Stimulated activated CD4-positive, alpha-beta T cell treated with anti-CD3 and anti-CD28 coated beads, Interleukin-4, amount 100 ng/mL, for 24 hours (primary cell): ENCODE data around the gene PILRB.
A peak's percentile ranks its signal among the peaks of the same experiment; 100 is the strongest.
"Not testable (repeated sequence)": the region's sequence is repeated elsewhere in the genome, so short reads cannot be mapped to it uniquely, and the experiment has no call there.

ENCODE experiments used
- DNase-seq: peaks from one replicate; pipeline ENCODE4 v3.0.0-alpha.2; 2020

Gene PILRB

DNA sequence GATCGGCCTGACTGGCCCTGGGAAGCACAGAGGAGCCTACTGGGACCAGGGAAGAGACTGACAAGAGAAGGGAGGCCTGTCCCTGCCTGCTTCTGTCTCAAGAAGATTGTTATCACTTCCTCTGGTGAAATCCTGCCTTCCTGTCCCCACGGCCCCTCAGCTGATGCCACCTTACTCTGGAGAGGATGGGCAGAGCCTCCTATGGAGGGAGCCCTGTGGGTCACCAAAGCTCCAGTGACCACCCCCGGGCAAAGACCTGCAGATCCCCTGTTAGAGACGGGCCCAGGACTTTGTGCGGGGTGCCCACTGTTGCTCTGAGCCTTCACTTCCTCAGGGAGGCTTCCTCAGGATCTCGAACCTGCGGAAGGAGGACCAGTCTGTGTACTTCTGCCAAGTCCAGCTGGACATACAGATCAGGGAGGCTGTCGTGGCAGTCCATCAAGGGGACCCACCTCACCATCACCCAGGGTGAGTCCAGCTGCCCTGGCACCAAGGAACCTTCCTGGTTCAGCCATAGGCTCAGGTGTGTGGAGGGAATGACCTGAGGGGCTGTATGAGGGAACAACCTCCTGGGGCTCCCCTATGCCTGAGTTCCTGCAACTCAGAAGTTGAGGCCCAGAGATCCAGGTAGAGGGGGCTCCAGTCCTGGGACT lies 1.4 kb upstream of the PILRB start:
- DNase-seq = no peak

DNA sequence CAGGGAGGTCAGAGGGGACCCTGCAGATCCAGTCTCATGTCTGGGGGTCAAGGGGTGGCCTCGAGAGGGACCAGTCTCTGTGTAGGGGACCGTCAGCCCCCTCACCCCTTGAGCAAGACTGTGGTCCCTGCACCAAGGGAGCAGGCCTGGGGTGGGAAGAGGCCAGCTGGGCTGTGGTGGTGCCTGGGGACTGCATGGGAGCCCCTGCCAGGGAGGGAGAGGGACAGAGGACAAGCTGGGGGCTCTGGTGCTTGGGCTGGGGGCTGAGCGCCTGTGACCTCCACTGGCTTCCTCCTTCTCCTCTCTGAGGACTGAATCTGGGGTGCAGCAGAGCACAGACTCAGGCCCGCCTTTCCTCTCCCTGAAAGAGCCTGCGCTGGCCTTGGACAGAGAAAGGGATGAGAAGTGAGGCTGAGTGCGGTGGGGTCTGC lies 771 bp upstream of the PILRB start:
- no peak for DNase-seq

DNA sequence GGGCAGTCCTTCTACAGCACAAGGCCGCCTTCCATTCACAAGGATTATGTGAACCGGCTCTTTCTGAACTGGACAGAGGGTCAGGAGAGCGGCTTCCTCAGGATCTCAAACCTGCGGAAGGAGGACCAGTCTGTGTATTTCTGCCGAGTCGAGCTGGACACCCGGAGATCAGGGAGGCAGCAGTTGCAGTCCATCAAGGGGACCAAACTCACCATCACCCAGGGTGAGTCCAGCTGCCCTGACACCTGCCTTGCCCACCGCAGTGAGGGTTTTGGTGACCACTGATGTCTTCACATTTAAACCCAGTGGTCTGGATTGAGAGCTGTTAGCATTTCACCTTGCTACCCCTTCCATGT lies 918 bp downstream of the PILRB start:
- DNase-seq = no peak

DNA sequence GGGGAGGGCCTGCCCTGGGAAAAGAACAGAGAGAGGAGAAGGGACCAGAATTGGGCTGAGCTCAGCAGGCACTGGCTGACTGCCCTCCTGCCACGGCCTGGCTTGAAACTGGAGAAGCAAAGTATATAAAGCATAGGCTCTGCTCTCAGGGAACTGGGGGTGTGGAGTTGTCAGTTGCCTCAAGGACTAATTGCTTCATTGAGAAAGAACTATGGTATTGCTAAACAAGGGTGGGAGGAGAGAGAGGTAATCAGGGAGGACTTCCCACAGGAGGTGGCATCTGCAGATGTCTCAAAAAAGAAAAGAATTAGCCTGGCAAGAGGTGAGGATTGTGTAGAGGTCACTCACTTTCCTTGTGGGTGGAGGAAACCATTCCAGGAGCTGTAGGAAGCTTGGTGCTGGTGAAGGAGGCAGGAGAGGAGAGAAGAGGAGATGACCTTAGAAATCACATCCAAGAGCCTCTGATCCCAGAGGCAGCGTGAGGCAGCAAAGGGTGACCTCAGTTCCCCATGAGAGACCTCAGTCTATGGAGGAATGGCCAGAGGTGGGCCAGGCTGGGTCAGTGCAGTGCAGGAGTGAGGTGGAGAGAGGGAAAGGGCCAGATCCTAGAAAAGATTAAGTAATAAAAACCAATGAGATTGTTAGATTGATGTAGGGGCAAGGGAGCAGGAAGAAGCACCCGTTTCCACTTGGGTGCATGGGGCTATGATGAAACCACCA lies 2.4 kb downstream of the PILRB start:
- DNase-seq = no peak

DNA sequence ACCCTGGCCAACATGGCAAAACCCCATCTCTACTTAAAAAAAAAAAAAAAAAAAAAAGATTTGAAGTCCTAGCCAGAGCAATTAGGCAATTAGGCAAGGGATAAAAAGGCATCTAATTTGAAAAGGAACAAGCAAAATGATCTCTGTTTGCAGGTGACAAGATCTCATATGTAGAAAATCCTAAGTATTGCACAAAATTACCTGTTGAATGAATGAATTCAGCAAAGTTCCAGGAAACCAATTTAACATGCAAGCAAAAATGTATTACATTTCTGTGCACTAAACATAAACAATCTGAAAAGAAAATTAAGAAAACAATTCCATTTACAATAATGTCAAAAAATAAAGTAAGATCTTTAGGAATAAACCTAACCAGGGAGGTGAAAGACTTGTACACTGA lies 5.2 kb downstream of the PILRB start:
- DNase-seq = no peak

DNA sequence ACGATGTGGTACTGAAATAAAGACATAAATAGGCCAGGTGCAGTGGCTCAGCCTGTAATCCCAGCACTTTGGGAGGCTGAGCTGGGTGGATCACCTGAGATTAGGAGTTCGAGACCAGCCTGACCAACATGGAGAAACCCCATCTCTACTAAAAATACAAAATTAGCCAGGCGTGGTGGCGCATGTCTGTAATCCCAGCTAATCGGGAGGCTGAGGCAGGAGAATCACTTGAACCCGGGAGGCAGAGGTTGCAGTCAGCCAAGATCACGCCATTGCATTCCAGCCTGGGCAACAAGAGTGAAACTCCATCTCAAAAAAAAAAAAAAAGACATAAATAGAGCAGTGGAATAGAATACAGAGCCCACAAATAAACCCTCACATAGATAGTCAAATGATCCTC lies 5.9 kb downstream of the PILRB start:
- not testable (repeated sequence) for DNase-seq

DNA sequence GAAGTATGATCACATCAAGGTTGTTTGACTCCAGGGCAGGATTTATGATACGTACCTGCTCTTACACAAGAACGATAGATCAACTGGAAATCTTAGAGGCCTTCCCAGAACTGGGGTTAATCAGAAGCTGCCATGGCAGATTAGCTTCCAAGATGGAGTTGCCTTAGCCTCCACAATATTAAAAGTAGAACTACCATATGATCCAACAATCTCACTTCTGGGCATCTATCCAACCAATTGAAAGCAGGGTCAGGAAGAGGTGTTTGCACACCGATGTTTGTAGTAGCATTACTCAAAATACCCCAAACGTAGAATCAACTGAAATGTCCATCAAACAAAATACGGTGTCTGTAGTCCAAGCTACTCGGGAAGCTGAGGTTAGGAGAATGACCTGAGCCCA lies 6.6 kb downstream of the PILRB start:
- DNase-seq = no peak

DNA sequence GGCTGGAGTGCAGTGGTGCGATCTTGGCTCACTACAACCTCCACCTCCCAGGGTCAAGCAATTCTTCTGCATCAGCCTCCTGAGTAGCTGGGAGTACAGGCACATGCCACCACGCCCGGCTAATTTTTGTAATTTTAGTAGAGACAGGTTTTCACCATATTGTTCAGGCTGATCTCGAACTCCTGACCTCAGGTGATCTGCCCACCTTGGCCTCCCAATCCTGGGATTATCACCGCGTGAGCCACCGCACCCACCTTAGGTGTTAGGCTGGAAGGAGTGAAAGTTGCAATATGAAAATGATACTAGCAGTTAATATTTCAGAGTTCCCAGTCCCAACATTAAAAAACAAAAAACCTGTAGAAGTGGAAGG lies 8.1 kb downstream of the PILRB start:
- DNase-seq = not testable (repeated sequence)

DNA sequence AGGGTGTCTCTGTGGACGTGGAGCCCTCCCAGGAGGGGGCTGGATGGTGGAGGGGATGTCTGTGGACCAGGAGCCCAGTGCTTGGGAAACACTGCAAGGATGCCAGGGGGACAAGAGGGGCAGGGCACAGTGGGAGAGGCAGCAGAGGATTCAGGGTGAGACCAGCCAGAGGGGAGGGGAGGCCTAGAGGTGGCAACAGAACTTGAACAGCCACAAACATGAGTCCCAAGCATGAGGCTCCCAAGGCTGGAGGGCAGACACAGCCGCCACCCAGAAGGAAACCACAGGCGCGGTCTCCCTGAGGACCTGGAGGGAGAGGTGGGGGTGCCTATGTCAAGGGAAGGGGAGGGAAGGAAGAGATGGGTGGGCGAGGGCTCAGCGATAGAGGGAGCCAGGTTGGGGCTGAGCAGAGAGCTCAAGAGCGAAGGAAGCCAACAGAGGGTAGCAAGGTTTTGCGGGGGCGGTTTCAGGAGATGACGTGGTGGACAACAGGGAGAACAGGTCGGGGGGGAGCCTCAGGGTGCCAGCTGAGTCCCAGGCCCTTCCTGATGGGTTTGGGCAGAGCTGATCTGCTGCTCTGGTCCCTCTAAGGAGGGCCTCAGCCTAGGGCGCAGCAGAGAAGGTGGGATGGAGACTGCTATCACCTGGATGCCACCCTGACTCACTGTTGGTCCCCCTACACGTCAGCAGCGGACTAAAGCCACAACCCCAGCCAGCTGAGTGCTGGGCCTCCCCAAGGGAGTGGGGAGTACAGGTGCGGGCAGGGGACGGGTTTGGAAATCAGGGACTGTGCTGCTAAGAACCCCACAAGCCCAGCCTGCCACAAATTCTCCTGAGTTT lies 8.7 kb downstream of the PILRB start:
- DNase-seq = peak; percentile 27

DNA sequence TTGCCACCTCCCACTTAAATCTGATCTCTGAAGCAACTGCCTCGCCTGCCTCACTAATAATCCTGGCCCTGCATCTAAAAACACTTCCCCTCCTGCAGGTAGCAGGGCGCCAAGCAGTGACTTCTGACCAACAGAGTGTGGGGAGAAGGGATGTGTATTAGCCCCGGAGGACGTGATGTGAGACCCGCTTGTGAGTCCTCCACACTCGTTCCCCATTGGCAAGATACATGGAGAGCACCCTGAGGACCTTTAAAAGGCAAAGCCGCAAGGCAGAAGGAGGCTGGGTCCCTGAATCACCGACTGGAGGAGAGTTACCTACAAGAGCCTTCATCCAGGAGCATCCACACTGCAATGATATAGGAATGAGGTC lies 9.3 kb downstream of the PILRB start:
- DNase-seq = no peak

DNA sequence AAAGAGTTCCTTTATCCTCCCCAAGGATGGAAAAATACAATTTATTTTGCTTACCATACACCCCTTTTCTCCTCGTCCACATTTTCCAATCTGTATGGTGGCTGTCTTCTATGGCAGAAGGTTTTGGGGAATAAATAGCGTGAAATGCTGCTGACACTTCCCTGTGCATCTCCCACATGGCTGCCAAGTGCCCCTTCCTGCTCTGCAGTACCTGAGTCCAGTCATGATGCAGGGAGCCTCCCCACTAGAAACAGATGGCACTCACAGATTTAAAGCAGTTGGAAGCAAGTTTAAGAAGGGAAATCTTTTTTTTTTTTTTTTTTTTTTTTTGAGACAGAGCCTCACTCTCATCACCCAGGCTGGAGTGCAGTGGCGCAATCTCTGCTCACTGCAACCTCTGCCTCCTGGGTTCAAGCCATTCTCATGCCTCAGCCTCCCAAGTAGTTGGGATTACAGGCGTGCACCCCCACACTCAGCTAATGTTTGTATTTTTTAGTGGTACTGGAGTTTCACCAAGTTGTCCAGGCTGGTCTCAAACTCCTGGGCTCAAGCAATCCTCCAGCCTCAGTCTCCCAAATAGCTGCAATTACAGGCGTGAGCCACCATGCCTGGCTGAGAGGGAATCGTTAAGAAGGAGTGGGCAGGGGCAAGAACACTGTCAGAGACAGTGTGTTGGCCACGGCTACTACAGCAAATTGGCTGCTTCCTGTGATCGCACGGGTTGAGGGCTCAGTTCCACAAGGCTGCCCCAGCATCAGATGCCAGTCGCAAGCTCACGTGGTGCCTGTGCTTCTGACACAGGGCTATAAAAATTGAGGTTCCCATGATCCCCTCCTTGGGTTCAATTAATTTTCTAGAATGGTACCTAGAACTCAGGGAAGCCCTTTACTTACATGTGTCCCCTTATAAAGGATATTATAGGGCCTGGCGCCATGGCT lies 10.0 kb downstream of the PILRB start:
- DNase-seq = no peak

DNA sequence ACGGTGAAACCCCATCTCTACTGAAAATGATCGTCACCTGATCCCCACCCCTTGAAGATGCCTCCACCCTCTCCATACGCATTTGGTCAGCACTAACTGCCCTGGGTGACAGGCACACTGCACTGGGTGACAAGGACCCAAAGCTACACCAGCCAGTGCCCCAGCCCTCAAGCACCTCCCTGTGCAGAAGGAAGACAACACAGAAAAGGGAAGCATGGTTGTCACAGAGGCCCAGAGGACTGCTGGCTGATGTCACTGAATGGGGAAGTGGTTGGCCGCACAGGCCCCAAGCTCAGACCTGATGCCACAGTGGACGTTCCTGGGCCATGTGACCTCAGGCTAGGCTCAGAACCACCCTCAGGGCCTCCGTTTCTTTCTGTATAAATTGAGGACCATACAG lies 11.2 kb downstream of the PILRB start:
- no peak for DNase-seq

DNA sequence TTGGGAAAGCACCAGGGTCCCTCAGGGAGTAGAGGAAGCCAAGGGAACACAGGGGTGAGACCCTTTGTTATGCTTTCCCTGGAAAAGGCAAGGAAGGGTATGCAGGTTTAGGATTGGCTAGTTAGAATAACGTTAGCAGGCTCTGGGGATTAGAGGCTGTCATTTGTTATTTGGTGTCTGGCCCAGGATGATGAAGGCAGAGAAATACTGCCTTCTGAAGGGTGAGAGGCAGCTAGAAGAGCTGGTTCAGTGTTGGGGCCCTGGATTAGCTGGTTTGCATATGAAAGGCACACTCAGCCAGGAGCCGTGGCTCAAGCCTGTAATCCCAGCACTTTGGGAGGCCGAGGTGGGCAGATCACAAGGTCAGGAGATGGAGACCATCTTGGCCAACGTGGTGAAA lies 12.4 kb downstream of the PILRB start:
- no peak for DNase-seq

DNA sequence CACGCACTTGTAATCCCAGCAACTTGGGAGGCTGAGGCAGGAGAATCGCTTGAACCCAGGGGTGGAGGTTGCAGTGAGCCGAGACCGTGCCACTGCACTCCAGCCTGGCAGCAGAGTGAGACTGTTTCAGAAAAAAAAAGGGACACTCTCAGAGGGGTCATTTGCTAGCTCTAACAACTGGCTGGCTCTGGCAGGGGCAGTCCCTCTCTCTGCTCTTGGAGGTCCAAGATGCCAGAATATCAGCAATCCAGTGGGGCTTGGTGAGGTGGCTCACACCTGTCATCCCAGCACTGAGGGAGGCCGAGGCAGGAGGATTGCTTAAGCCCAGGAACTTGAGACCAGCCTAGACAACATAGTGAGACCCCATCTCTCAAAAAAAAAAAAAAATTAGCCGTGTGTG lies 12.8 kb downstream of the PILRB start:
- DNase-seq = no peak

DNA sequence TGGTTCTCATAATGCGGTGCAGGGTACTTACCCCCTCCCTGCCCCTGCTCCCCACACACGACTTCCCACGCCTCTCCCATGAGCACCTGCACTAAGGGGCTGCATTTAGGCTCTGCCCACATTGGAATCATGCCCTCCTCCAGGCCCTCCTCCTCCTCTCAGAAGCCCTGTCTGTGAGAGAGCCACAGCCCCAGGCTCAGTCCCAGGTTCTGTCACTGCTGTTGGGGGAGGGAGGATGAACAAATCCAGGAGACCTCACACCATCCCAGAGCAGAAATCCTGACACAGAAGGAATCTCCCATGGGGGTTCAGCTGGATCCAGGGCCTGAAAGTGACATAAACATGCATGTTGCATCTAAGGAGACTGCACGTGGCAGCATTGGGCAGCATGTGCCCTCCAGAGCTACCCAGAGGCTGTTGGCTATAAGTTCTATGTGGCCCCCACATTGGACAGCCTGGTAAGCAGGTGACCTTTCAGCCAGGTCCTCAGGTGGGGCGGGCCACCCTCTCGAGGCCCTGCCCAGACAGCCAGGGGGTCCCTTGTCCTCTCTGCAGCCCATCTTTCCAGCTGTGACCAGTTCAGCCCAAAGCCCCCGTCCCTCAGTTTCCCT lies 13.7 kb downstream of the PILRB start:
- no peak for DNase-seq

DNA sequence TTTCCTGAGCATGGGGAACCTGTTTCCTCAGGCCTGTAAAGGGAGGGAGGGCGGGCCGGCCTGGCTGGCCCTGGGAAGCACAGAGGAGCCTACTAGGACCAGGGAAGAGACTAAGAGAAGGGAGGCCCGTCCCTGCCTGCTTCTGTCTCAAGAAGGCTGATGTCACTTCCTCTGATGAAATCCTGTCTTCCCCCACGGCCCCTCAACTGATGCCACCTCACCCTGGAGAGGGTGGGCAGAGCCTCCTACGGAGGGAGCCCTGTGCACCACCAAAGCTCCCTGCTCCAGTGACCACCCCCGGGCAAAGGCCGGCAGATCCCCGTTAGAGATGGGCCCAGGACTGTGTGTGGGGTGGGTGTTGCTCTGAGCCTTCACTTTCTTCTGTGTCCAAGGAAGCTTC lies 14.3 kb downstream of the PILRB start:
- DNase-seq = no peak

DNA sequence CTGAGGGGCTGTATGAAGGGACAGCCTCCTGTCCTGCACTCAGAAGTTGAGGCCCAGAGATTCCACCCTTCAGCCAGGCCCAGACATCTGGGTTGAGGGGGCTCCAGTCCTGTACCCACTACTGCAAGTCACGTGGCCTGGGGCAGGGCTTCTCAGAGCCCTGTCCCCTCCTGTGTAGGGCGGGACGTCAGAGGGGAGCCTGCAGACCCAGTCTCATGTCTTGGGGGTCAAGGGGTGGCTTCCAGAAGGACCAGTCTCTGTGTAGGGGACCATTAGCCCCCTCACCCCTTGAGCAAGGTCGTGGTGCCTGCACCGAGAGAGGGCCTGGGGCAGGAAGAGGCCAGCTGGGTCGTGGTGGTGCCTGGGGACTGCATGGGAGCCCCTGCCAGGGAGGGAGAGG lies 14.8 kb downstream of the PILRB start:
- DNase-seq = no peak

DNA sequence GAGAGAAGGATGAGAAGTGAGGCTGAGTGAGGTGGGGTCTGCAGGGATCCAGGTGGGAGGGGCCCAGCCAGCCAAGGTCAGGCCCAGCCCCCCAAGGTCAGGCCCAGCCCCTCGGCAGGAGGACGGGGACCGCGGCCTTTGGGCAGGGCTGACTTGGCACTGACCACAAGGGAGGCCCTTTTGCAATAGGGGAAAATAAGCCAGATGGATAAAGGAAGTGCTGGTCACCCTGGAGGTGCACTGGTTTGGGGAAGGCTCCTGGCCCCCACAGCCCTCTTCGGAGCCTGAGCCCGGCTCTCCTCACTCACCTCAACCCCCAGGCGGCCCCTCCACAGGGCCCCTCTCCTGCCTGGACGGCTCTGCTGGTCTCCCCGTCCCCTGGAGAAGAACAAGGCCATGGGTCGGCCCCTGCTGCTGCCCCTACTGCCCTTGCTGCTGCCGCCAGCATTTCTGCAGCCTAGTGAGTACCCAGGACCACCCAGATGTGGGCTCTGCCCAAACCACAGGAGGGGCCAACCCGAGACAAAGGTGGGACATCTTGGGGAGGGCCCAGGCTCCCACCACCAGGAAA lies 15.4 kb downstream of the PILRB start, which contains the start of gene PILRA:
PILRA (plus strand) TSS at position 227 of the 571 bp plus-strand sequence; CDS start at position 397, 170 bp downstream.
- no peak for DNase-seq

DNA sequence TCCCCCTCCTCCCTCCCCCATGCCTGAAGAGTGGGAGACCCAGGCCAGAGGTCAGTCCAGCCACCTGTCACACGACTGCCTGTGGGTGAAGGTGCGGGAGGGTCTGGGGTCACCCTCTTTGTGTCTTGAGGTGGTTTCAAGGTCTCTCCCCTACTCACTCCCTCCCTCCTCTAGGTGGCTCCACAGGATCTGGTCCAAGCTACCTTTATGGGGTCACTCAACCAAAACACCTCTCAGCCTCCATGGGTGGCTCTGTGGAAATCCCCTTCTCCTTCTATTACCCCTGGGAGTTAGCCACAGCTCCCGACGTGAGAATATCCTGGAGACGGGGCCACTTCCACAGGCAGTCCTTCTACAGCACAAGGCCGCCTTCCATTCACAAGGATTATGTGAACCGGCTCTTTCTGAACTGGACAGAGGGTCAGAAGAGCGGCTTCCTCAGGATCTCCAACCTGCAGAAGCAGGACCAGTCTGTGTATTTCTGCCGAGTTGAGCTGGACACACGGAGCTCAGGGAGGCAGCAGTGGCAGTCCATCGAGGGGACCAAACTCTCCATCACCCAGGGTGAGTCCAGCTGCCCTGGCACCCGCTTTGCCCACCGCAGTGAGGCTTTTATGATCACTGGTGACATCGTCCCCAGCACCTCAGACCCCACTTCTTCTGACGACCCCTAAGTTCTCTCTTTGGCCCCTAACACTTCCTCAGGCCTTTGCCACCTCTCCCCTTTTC lies 16.1 kb downstream of the PILRB start:
- not testable (repeated sequence) for DNase-seq

DNA sequence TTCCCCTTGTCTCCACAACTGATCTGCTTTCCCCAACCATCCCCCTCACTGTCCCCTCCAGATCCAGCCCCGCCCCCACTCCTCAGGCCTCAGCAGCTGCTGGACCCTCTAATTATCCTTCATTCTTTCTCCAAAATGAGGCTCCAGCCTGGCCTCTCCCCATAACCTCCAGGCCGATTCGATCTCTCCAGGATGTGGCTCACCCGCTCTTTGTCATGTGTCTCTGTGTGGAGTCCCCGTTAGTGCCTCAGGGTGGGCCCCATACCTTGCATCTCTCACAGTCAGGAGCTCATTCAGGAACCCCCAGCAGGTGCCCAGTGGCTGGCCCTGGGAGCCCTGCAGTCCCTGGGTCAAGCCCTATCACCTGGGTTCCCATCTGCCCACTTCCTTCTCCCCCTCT lies 16.7 kb downstream of the PILRB start:
- DNase-seq = no peak

DNA sequence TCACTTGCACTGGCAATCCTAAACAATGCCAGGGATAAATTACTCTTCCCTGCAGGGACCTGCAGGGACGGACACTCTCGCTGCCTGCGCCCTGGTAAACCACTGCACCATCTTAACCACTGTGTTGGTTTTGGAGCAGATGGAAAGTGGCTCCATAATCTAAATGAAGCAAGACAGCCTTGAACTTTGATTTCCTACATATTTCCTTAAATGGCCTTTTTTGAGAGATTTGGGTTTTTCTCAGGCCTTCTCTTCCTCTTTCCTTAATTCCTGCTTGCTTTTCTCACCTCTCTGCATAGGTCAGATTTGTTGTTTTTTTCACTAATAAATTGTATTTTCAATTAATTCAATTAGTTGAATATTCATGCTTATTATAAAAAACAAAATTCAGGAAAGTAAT lies 18.1 kb downstream of the PILRB start:
- no peak for DNase-seq
